CD1c-positive myeloid dendritic cell (primary cell): ENCODE data around the gene GNPNAT1.

ENCODE experiments used
- DNase-seq: peaks from one replicate; pipeline ENCODE4 v3.0.0-alpha.2; 2016; ENCODE audit errors: extremely low spot score

The GNPNAT1 gene

GRCh38 chr14:52791223-52792096 is at the start of gene GNPNAT1:
Gene GNPNAT1 (minus strand): TSS chr14:52791607. CDS start chr14:52784650, 6,957 bp downstream.
- peak; percentile 88 for DNase-seq

DNA sequence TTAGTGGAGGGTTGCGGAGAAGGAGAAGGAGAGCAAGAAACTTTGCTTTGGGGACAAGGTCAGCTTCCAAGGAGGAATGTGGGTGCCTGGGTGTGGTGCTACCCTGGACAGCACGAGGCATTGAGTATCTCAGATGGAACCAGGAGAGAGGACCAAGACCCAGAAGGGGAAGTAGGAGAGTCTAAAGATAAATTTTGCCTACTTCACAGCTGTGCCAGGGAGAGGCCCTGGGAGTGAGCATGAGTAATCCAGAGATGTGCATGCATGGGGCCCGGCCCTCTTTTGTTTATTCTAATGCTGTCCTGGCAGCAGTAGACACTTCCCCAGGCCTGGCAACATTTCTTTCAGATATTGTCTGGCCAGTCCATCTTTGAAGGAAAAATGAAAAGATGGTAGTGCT is 49.5 kb upstream of the GNPNAT1 start:
- no peak for DNase-seq

DNA sequence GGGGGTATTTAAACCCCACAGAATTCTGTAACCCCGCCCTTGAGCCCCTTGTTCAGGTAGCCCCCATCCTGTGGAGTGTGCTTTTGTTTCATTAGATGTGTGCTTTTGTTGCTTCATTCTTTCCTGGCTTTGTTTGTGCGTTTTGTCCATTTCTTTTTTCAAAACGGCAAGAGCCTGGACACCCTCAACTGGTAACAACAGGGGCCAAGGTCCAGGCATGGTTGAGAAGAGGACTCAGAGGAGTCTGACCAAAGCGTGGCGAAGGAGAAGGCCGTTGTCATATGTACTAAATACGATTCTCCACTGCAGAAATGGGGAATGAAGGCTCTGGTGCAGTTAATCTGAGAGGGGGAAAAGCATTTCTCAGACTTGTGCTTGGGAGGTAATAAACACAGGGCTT is 46.0 kb upstream of the GNPNAT1 start:
- DNase-seq, result no peak

GRCh38 chr14:52836063-52836462 is 44.7 kb upstream of the GNPNAT1 start:
- no peak for DNase-seq

DNA sequence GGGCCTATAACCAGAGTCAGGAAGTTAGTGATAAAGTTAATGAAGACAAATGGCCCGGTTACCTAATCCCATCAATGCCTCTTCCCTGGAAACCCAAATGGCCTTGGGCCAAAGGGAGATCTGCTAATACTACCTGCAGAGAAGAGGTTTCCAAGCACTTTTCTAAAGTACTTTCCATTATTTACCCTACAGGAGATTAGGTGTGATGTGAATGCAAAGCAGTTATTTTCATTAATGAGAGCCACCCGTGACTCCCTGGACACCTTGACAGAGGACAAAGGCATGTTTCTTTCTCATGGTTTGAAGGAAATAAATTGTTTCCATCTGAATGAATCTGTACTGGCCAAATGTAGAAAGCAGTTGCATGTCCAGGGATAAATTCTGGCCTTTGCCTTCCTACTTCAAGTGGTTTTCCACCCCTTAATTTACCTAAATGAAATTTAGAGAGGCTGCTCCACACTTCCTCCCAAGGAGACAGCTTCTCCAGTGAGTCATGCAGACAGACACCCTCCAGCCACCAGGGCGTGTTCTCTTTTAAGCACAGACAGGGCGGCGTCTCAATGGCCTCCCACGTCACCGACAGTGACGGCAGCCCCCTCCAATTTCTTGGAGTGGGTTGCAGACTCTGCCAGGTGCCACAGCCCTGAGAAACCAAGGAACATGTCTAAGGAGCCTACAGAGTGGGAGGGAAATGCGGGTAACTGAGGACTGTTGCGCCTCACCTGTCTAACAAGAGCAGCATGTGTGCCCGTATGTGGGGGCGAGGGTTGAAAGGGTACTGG is 43.9 kb upstream of the GNPNAT1 start:
- DNase-seq, result no peak

- DNase-seq, result no peak
Measured at GRCh38 chr14:52834440-52834842, 43.0 kb upstream of the GNPNAT1 start.

DNA sequence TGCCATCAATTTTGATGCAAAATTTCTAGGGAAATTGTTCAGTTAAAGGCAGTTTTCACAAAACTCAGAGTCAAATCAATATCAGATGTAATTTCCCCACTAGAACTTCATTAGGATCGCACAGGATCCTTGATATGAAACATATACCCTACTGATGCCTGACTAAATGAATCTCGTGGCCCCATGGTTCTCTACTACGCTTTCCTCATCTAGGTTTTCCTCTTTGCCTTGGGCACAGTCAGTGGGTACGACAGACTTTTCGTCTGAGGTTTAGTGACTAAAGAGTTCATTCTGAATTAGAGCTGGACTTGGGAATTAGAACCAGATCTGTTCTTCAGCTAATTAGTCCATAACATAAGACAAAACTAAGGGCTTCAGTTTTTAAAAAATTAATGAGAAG is 42.5 kb upstream of the GNPNAT1 start:
- no peak for DNase-seq

- no peak for DNase-seq
Measured at GRCh38 chr14:52829527-52830185, 38.2 kb upstream of the GNPNAT1 start.

GRCh38 chr14:52827426-52827825 is 36.0 kb upstream of the GNPNAT1 start:
- no peak for DNase-seq

GRCh38 chr14:52825085-52825484 is 33.7 kb upstream of the GNPNAT1 start:
- no peak for DNase-seq

- no peak for DNase-seq
Measured at GRCh38 chr14:52824462-52824861, 33.1 kb upstream of the GNPNAT1 start.

DNA sequence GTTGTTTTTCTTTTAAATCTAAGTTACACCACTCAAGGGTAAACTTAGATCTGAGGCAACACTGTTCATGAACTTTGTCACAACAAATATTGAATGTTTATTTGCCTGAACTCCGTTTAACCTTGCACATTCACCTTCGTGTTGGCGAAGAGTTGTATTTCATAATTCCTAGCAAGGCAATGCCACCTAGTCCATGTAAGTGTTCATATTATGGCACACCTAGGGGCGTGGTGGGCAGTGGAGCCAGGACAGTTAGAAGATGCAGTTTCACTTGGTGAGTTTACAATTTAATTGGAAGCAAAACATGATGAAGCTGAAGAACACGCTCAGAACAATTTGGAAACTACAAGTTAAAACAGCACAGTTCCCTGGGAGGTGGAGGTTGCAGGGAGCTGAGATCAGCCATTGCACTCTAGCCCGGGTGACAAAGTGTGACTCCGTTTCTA is 30.4 kb upstream of the GNPNAT1 start:
- no peak for DNase-seq

DNA sequence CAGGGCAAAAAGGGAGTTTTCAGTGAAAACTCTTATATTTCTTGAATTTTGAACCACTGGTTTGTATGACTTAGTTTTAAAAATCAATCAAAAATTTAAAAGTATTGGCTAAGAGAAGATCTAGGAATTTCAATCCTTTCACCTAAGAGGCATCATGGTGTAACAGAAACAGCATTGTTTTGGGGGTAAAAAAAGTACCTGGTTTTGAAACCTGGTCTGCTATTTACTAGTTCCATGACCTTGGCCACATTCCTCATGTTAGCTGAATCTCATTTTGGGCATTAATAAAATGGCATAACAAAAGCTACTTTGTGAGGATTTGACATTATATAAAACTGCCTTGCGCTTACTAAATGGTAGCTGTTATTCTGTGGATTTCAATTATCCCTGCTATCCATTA is 16.7 kb upstream of the GNPNAT1 start:
- DNase-seq, result no peak

DNA sequence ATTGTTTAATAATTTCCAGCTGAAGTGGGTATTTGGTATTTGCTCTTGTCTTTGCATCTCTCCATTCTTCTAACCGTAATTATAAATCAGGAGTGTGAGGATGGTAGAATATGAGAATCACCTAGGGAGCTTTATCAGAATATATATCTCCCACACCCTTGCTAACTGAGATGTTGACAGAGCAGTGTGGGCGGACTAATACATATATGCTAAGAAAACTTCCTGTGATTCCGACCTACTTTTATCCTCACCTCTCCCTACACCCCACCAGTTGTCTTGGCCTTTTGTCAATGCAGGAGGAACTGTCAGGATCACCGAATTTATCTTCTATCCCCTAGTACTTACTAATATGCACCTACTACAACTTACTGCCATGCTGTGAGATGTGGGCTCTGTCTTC is 14.7 kb upstream of the GNPNAT1 start:
- no peak for DNase-seq

GRCh38 chr14:52802597-52802996 is 11.2 kb upstream of the GNPNAT1 start:
- DNase-seq, result no peak

GRCh38 chr14:52801014-52801712 is 9.8 kb upstream of the GNPNAT1 start:
- DNase-seq, result no peak

DNA sequence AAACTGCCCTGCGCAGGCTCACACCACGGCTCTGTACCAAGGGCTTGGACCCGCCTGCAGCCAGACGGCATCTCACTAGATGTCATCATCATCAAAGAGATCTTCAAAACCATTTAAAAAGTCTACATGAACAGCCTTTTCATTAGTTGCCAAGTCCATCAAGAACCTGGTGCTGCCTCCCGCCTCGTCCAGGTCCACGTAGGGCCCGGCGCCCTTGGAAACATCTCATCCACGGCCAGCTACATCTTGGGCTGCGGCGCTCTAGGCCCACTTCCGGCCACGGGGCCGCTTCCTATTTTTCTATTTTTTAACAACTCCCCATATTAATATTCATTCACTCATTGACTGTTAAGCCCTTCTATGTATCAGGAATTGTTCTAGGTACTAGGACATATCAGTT is 7.4 kb upstream of the GNPNAT1 start:
- no peak for DNase-seq

GRCh38 chr14:52797653-52798052 is 6.2 kb upstream of the GNPNAT1 start:
- no peak for DNase-seq

- no peak for DNase-seq
Measured at GRCh38 chr14:52793061-52793460, 1.7 kb upstream of the GNPNAT1 start.

GRCh38 chr14:52792097-52792415 is 649 bp upstream of the GNPNAT1 start:
- DNase-seq, result no peak

- no peak for DNase-seq
Measured at GRCh38 chr14:52790756-52791222, 618 bp downstream of the GNPNAT1 start.
